ENCODE data around the gene HSPB1.
"Not testable (repeated sequence)": the region's sequence is repeated elsewhere in the genome, so short reads cannot be mapped to it uniquely, and the experiment has no call there.

HSPB1 gene

DNA sequence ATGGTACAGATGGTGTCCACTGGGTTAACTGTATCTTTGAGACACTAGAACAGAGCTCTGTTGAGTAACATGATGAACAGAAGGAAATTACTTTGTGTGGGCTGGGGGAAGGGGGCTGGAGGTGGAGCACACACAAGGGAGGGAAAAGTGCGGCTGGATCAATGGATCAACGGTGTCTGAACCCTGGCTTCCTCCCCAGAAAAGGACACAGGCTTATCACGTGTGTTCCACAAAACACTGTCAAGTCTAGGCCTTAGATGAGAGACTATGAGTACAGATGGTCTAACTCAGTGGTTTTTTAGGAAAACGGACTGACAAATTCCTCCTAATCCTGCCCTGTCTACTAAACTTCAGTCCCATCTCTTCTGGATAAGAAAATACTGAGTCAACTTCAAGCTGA is 27.8 kb downstream of the HSPB1 start:
- DNase-seq (ENCODE audit: low read depth in 3 of 3, low spot score in 1 of 3): no peak

- DNase-seq (ENCODE audit: low read depth in 3 of 3, low spot score in 1 of 3): no peak
Observed at GRCh38 chr7:76330673-76331072, 28.2 kb downstream of the HSPB1 start.

GRCh38 chr7:76332078-76332477 is 29.6 kb downstream of the HSPB1 start:
- DNase-seq (ENCODE audit: low read depth in 3 of 3, low spot score in 1 of 3): no peak

DNA sequence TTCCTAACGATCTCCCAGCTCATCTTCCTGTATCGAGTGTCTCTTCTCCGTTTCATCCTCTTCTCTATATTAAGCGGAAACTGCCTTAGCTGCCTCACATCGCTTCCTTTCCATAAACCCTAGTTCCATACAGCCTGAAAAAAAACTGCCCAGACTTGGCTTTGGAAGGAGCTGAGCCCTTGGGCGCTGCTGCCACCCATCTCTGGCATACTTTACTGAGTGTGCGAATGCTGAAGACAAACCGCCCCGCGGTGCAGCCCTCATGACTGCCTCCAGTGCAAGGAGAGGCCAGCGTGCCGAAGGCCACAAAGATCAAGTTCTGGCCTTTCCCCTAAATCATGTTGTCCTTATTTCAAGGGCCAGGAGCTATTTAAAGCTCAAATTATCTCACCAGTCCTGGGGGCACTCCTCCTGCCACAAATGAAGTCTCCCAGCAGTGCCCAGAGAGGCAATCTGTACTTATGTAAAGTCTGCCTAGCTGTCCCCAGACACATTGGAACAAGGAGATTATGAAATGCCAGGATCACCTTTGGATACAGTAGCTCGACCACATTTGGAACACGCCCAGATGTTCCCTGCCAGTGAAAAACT is 31.1 kb downstream of the HSPB1 start:
- no peak for DNase-seq (ENCODE audit: low read depth in 3 of 3, low spot score in 1 of 3)

DNA sequence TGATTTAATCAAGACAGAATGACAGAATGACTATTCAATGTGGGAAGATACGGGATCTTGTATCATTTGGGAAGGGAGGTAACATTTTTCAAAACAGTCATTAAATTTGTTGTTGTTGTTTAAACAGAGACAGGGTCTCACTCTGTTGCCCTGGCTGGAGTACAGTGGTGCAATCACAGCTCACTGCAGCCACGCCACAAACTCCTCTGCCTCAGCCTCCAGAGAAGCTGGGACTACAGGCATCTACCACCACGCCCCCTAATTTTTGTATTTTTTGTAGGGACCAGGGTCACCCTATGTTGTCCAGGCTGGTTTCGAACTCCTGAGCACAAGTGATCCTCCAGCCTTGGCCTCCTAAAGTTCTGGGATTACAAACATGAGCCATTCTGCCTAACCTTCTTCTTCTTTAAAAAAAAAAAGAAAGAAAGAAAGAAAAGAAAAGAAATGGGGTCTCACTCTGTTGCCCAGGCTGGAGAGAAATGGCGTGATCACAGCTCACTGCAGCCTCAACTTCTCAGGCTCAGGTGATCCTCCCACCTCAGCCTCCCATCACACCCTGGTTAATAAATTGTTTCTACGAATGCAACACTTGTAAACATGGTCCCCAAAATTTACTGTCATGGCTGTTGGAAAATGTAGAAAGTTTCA is 32.0 kb downstream of the HSPB1 start:
- no peak for DNase-seq (ENCODE audit: low read depth in 3 of 3, low spot score in 1 of 3)

DNA sequence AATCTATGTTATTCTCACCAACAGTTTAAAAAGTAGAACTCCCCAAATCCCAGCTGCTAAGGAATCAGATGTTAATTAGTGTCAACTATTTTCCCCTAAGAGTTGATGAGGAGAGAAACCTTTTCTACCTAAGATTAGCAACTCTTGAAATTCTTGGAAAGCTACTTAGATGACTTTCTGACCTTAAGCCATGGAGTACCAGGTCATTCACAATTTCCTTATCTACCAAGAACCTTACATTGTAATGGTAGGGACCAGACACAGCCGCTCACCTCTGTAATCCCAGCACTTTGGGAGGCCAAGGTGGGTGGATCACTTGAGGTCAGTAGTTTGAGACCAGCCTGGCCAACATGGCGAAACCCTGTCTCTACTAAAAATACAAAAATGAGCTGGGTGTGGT is 32.9 kb downstream of the HSPB1 start:
- DNase-seq (ENCODE audit: low read depth in 3 of 3, low spot score in 1 of 3): not testable (repeated sequence)

DNA sequence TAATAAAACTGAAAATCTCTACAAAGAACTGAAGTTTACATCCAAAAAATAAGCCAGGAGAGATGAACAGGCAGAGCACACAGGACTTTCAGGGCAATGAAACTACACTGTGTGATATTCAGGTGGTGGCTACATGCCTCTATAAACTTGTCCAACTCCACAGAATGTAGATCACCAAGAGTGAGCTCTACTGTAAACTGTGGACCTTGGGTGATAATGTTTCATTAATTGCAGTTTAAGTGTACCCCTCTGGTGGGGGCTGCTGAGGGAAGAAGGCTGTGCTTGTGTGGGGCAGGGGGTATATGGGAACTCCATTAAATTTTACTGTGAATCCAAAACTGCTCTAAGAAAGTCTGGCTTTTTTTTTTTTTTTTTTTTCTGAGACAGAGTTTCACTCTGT is 33.6 kb downstream of the HSPB1 start:
- DNase-seq (ENCODE audit: low read depth in 3 of 3, low spot score in 1 of 3): no peak

GRCh38 chr7:76337147-76337546 is 34.7 kb downstream of the HSPB1 start:
- DNase-seq (ENCODE audit: low read depth in 3 of 3, low spot score in 1 of 3): no peak

GRCh38 chr7:76338298-76339084 is 36.0 kb downstream of the HSPB1 start:
- DNase-seq (ENCODE audit: low read depth in 3 of 3, low spot score in 1 of 3): no peak

GRCh38 chr7:76340617-76341131 is 38.2 kb downstream of the HSPB1 start:
- DNase-seq (ENCODE audit: low read depth in 3 of 3, low spot score in 1 of 3): no peak

DNA sequence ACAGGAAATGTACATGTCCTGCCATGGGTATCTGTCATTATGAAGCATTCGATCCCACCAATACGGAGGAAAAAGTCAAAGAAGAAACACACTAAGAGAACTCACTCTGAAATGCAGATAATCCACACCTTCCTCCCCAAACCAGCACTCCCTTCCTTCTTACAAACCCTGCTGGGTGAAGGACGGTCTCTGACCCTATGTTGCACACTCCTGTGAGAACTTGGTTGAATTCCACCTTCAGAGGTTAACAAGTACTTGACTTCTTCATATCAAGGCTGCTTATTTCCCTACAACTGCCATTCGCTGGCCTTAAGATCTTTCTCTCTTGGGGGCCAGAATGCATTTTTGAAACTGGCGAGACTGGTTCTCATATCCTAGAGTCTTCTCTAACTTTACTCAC is 39.7 kb downstream of the HSPB1 start:
- DNase-seq (ENCODE audit: low read depth in 3 of 3, low spot score in 1 of 3): no peak

- no peak for DNase-seq (ENCODE audit: low read depth in 3 of 3, low spot score in 1 of 3)
Observed at GRCh38 chr7:76343294-76343930, 40.9 kb downstream of the HSPB1 start.

- no peak for DNase-seq (ENCODE audit: low read depth in 3 of 3, low spot score in 1 of 3)
Observed at GRCh38 chr7:76343931-76344321, 41.5 kb downstream of the HSPB1 start.

- no peak for DNase-seq (ENCODE audit: low read depth in 3 of 3, low spot score in 1 of 3)
Observed at GRCh38 chr7:76346097-76346496, 43.6 kb downstream of the HSPB1 start.

DNA sequence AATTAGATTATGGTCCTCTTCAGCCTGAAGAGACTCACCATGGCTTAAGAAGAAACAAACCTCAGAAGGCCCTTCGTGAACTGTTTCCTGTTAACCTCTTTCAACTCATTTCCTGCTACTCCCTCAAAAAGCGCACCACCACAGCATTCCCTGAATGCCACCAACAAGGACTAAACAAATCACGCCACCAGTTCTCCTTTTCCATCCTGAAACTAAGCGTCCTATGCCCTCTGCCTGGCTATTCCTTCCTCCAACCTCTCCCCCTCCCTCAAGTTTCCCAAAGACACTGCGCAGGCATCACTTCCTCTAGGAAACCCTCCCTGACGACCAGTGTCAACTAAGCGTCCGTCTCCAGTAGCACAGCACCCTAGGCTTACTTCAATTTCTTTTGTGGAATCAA is 44.3 kb downstream of the HSPB1 start:
- no peak for DNase-seq (ENCODE audit: low read depth in 3 of 3, low spot score in 1 of 3)

GRCh38 chr7:76347710-76348109 is 45.2 kb downstream of the HSPB1 start:
- DNase-seq (ENCODE audit: low read depth in 3 of 3, low spot score in 1 of 3): no peak

DNA sequence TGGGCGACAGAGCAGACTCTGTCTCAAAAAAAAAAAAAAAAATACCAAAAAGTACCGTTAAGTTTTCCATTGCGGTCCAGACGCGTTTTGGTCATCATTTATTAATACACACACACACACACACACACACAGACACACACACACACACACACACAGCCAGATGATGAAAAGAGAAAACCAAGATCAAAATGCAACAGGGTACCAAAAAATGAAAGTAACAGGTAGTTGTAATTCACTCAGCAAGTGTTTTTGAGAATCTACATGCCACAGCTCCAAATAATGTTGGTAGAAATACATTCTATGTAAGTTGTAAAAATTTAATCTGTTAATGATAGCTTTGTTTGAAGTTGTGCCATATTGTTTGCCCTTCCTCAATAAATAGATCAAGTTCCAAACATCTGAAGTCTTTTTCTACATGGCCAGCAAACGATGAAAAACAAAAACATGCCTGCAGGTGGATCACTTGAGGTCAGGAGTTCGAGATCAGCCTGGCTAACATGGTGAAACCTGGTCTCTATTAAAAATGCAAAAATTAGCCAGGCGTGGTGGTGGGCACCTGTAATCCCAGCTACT is 46.9 kb downstream of the HSPB1 start:
- DNase-seq (ENCODE audit: low read depth in 3 of 3, low spot score in 1 of 3): no peak

GRCh38 chr7:76351372-76351771 is 48.9 kb downstream of the HSPB1 start:
- DNase-seq (ENCODE audit: low read depth in 3 of 3, low spot score in 1 of 3): no peak

DNA sequence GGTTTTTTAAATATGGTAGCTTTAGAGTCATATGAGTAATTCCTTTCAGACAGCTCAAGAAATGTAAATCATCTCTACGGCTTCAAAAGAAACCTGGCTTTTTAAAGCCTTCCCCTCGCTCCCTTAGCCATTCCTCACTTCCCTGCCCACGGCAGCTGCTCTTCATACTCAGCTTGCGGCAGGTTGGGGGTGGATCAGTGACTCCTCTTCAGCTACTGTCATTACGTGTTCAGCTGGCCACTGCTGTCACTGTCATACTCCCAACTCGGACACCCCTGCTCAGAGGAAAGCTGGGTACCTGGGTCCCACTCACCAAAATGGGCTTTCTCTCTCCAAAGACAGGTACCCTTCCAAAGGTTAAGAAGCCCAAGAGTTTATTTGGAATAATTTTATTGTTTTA is 49.7 kb downstream of the HSPB1 start:
- no peak for DNase-seq (ENCODE audit: low read depth in 3 of 3, low spot score in 1 of 3)

DNA sequence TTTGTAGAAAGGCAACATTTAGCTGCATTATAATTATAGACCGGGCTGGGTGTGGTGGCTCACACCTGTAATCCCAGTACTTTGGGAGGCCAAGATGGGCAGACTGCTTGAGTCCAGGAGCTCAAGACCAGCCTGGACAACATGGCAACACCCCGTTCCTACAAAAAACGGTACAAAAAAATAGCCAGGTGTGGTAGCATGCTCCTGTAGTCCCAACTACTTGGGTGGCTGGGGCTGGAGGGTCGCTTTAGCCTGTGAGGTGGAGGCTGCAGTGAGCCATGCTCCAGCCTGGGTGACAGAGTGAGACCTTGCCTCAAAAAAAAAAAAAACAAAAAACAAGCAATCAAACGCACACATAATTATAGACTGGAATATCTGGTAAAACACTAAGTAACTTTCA is 51.3 kb downstream of the HSPB1 start:
- no peak for DNase-seq (ENCODE audit: low read depth in 3 of 3, low spot score in 1 of 3)

Measured in stimulated activated CD4-positive, alpha-beta T cell treated with anti-CD3 and anti-CD28 coated beads, TNF-alpha, amount 100 ng/mL, for 1 hour (primary cell).